NCI-H2029 (cell line): ENCODE results near the gene COL9A2.
"Not testable (repeated sequence)": the region's sequence is repeated elsewhere in the genome, so short reads cannot be mapped to it uniquely, and the experiment has no call there.

Source experiments
- DNase-seq: peaks from one replicate; lab custom pipeline; 2025; lab: John Stamatoyannopoulos, UW

Gene COL9A2

GRCh38 chr1:40316595-40317393 is at the start of gene COL9A2:
COL9A2 (minus strand) TSS chr1:40317286; CDS start chr1:40317197, 89 bp downstream.
- DNase-seq: peak; percentile 62

DNA sequence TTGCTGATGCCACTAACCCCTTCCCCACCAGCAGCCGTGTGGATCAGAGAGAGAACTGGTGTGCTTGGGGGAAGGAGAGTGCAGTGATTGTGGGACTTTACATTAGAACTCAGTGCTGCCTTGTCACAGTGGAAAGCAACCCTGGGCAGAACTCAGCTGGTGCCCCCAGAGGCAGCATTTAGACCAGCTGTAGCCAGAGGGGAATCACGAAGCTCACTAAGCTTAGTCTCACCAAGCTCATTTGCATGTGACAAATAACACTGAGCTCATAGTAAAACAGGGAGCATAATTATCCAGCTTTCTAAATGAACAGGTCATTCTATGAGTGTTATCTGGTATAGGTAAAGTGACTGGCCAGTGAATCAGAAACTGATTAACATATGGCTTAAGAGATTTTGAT is 46.6 kb upstream of the COL9A2 start:
- DNase-seq: no peak

GRCh38 chr1:40362699-40363098 is 45.6 kb upstream of the COL9A2 start:
- DNase-seq: no peak

GRCh38 chr1:40362199-40362598 is 45.1 kb upstream of the COL9A2 start:
- DNase-seq: no peak

DNA sequence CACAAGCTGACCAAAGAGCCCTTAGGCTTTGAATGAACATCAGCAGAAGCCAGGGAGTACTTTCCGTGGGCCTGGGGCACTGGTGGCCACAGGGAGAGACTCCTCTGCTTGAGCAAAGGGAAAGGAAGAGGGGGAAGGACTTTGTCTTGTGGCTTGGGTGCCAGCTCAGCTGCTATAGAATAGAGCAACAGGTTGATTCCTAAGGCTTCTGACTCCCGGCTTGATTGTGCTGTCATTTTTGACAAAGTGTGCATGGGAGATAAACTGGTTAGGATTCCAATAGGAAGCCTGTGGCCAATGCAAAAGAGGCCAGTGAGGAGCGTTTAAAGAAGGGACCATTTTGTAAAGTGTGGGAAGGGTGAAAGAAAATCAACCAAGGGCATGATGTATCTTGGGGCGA is 44.6 kb upstream of the COL9A2 start:
- DNase-seq: no peak

GRCh38 chr1:40361201-40361600 is 44.1 kb upstream of the COL9A2 start:
- DNase-seq: no peak

DNA sequence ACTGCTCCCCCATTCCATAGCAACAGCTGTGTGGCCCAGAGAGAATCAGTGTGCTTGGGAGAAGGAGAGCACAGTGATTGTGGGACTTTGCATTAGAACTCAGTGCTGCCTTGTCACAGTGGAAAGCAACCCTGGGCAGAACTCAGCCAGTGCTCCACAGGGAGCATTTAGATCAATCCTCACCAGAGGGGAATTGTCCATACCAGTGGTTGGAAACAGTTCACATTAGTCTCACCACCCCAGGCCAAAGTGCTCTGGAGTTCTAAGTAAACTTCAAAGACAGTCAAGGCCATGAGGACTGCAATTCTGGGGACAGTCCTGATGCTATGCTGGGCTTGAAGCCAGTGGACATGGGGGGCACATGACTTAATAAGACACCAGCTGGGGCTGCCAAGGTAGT is 43.5 kb upstream of the COL9A2 start:
- DNase-seq: no peak

DNA sequence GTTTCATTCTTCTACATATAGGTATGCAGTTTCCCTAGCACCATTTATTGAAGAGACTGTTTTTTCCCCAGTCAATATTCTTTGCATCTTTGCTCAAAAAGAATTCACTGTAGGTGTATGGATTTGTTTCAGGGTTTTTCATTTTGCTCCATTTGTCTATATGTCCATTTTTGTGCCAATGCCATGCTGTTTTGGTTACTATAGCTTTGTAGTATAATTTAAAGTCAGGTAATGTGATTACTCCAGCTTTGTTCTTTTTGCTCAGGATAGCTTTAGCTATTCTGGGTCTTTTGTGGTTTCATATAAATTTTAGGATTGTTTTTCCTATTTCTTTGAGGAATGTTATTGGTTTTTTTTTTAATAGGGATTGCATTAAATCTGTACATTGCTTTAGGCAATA is 40.5 kb upstream of the COL9A2 start:
- no peak for DNase-seq

DNA sequence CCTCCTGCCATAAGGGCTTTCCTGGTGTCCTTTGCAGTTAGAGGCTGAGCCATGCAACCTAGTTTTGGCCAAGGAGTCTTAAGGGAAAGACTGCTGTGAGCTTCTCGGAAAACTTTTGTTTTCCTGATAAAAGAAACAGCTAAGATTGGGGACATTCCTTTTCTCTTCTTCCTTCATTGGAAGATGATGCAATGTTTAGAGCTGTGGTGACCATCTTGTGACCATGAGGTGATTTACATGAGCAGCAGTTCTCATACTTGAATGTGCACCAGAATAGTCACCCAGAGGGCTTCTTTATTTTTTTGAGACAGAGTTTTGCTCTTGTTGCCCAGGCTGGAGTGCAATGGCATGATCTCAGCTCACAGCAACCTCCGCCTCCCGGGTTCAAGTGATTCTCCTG is 36.0 kb upstream of the COL9A2 start:
- DNase-seq: no peak

DNA sequence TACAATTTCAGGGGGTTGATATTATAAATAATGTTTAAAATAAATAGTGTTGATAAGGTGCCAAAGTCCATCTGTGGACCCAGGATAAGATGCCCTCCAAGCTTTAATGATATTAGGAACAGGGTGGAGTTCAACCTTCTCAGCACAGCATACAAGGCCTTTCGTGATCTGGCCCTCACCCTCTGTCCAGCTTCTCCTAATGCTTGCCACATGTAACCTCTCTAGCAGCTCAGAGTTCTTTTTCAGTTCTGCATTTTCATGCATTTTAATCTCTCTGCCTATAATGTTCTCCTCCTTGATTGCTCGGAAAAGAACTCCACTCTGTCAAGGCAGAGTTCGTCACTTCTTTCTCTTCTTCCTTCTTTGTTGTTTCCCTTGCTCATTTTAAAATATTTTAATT is 35.0 kb upstream of the COL9A2 start:
- no peak for DNase-seq

- no peak for DNase-seq
These were observed 34.0 kb upstream of the COL9A2 start for GRCh38 chr1:40351124-40351523.

GRCh38 chr1:40350391-40350790 is 33.3 kb upstream of the COL9A2 start:
- no peak for DNase-seq

- no peak for DNase-seq
These were observed 27.5 kb upstream of the COL9A2 start for GRCh38 chr1:40344597-40344996.

DNA sequence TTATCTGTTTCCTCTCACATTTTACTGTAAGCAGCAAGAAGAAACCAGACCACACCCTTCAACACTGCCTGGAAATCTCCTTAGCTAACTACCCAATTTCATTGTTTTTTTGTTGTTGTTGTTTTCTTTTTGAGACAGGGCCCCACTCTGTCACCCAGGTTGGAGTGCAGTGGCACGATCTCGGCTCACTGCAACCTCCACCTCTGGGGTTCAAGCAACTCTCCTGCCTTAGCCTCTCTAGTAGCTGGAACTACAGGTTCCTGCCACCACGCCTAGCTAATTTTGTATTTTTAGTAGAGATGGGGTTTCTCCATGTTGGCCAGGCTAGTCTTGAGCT is 25.3 kb upstream of the COL9A2 start:
- not testable (repeated sequence) for DNase-seq

- DNase-seq: no peak
These were observed 24.6 kb upstream of the COL9A2 start for GRCh38 chr1:40341491-40342380.

- DNase-seq: peak; percentile 74
These were observed 22.6 kb upstream of the COL9A2 start for GRCh38 chr1:40339420-40340323.

- DNase-seq: peak; percentile 99
These were observed 21.8 kb upstream of the COL9A2 start for GRCh38 chr1:40338745-40339419.

GRCh38 chr1:40337443-40337842 is 20.4 kb upstream of the COL9A2 start:
- DNase-seq: no peak

GRCh38 chr1:40332695-40333094 is 15.6 kb upstream of the COL9A2 start:
- no peak for DNase-seq

- DNase-seq: not testable (repeated sequence)
These were observed 14.3 kb upstream of the COL9A2 start for GRCh38 chr1:40331403-40331802.

- no peak for DNase-seq
These were observed 2.0 kb upstream of the COL9A2 start for GRCh38 chr1:40318970-40319621.
